ENCODE measurements around the gene LGALS9. TPM values are rescaled to one million over a fixed set of nuclear protein-coding genes. Genes with fewer than 3 reads are reported as not detected.
"Not testable (repeated sequence)": the region's sequence is repeated elsewhere in the genome, so short reads cannot be mapped to it uniquely, and the experiment has no call there.

Gene LGALS9
- total RNA-seq, 1 donor from 2014 or later: 0.54 TPM

DNA sequence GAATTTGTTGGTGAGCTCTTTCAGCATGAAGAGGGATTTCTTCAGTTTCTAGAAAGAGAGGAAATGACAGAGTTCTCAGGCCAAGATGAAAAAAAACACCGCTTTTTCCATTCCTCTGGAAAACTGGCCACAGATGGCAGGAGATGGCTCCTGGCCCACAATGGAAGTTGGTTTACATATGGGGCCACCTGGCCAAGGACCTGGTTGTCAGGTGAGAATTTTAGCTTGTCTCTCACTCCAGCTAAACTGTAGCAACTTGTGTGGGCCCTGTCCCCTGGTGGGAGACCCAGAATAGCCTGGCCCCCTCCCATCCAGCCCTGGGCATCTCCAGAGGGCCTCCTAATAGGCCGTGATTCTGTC, 33.6 kb downstream of the LGALS9 start:
- no peak for TF ChIP-seq CTCF (IDR thresholded peaks at IDR 0.05)
- TF ChIP-seq EZH2phosphoT487 (IDR thresholded peaks at IDR 0.05): no peak
- TF ChIP-seq EZH2 (IDR thresholded peaks at IDR 0.05): no peak
- no peaks in the 10 kb centered on the region for H3K79me2 ChIP-seq (ENCODE audit: low read depth)
- no peak overlapping the region for H3K4me3 ChIP-seq
- no peak overlapping the region for H2AFZ ChIP-seq (replicated peaks)
- Mint-ChIP-seq H3K9me3 (peaks cover 1% of the 10 kb centered on the region), H3K4me3 (no peak overlapping the region), H3K36me3 (no peaks in the 10 kb centered on the region), H3K27ac (no peak overlapping the region), H3K27me3 (ENCODE audit: insufficient read depth, low read depth) (peaks cover 8% of the 10 kb centered on the region), H3K4me1 (no peaks in the 10 kb centered on the region)
- H4K20me1 ChIP-seq (ENCODE audit: low read depth): no peaks in the 10 kb centered on the region
- H3K9ac ChIP-seq: no peak overlapping the region
- no peaks in the 10 kb centered on the region for H3F3A ChIP-seq (ENCODE audit: low read depth)
- no peaks in the 10 kb centered on the region for H3K36me3 ChIP-seq
- H3K4me2 ChIP-seq: no peak overlapping the region
- H3K27ac ChIP-seq: no peak overlapping the region
- H3K9me3 ChIP-seq (ENCODE audit: low read depth): no peaks in the 10 kb centered on the region
- no peaks in the 10 kb centered on the region for H3K27me3 ChIP-seq
- H3K4me1 ChIP-seq: no peaks in the 10 kb centered on the region
- no peak for DNase-seq (ENCODE audit: low spot score)

DNA sequence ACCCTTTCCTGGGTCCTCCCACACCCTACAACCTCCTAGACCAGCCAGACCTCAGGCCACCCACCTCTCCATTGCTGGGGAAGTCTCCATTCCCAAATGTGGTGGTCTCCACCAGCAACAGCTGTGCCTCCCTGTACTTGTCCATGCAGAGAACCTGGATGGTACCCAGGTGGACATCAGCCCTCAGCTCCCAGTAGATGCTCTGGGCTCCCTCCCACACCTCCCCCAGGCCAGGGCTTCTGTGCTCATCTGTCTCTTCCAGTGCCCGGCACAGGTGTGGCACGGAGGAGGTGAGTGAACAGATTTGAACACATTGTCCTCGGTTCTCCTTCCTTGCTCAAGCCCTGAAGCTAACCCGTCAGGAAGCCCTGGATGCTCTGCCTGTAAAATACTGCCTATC, 34.6 kb downstream of the LGALS9 start:
- peaks cover 3% of the 10 kb centered on the region for H3K9me3 Mint-ChIP-seq
- Histone ChIP-seq H3F3A (ENCODE audit: low read depth) (no peaks in the 10 kb centered on the region), H3K4me1 (no peaks in the 10 kb centered on the region), H3K36me3 (no peaks in the 10 kb centered on the region), H3K27ac (no peak overlapping the region), H4K20me1 (ENCODE audit: low read depth) (no peaks in the 10 kb centered on the region), H3K9me3 (ENCODE audit: low read depth) (no peaks in the 10 kb centered on the region), H3K4me2 (no peak overlapping the region), H2AFZ (replicated peaks) (no peak overlapping the region), H3K27me3 (no peaks in the 10 kb centered on the region), H3K9ac (no peak overlapping the region), H3K79me2 (ENCODE audit: low read depth) (no peaks in the 10 kb centered on the region), H3K4me3 (no peak overlapping the region)
- TF ChIP-seq EZH2 (IDR thresholded peaks at IDR 0.05): no peak
- no peak for TF ChIP-seq EZH2phosphoT487 (IDR thresholded peaks at IDR 0.05)
- TF ChIP-seq CTCF (IDR thresholded peaks at IDR 0.05): no peak
- H3K27ac Mint-ChIP-seq: no peak overlapping the region
- no peaks in the 10 kb centered on the region for H3K4me1 Mint-ChIP-seq
- DNase-seq (ENCODE audit: low spot score): no peak
- H3K4me3 Mint-ChIP-seq: no peak overlapping the region
- no peaks in the 10 kb centered on the region for H3K36me3 Mint-ChIP-seq
- H3K27me3 Mint-ChIP-seq (ENCODE audit: insufficient read depth, low read depth): peaks cover 8% of the 10 kb centered on the region

DNA sequence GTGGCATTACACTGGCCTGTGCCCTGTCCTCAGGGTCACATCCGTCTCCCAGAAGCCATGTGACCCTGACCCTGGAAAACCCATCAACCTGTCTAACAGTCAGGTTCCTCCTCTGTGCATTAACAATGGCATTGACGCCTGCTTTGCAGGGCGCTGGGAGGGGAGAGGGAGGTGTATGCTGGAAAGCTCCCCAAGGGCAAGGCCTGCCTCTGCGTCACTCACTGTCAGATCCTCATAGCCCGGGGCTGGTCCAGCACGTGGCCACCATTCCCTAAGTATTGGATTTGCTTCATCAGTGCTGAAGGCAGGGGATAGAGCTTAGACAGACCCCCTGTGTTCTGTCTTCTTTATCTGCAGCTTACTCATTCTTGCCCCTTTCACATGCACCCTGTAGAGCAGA, 35.3 kb downstream of the LGALS9 start:
- H3K36me3 ChIP-seq; H3K4me3 Mint-ChIP-seq; H3K27ac ChIP-seq; H3F3A ChIP-seq (ENCODE audit: low read depth); H3K36me3 Mint-ChIP-seq; H3K9ac ChIP-seq; H3K4me2 ChIP-seq; H4K20me1 ChIP-seq (ENCODE audit: low read depth); H3K9me3 Mint-ChIP-seq; H2AFZ ChIP-seq (replicated peaks); H3K4me1 ChIP-seq; H3K4me3 ChIP-seq; H3K27ac Mint-ChIP-seq; DNase-seq (ENCODE audit: low spot score); H3K79me2 ChIP-seq (ENCODE audit: low read depth); H3K9me3 ChIP-seq (ENCODE audit: low read depth); H3K4me1 Mint-ChIP-seq; H3K27me3 ChIP-seq; H3K27me3 Mint-ChIP-seq (ENCODE audit: insufficient read depth, low read depth): not testable (repeated sequence)

DNA sequence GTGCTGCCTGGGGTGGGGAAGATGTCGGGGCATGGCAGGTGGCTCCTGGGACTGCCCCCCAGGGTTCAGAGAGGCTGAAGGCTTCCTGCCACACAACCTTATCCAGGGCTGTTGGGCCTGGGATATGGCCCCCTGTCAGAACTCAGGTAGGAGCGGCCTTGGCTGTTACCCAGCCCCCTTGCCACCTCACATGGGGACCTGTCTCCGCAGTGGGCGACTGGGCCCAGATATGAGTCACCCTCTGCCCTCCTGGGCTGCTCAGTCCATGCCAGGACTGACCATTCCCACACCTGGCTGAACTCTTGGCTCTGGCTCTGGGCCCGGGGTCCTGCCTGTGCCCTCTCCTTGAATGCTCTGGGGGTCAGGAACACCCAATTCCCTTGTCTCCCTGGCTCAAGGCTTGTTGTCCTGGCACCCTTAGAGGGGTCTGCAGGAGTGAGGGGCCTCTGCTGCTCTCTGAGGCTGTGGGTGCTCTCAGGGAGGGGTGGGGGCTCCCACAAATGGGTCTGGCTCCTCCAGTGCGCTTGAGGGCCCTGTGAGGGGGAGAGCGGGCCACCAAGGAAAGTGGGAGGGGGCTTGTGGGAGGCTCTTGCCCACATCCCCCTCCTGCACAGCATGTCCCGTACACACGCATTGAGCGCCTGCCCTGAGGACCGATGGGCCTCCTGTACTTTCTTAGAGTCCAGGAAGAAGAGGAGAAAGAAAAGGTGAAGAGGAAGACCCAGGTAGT, 36.0 kb downstream of the LGALS9 start:
- Mint-ChIP-seq H3K9me3 (peaks cover 3% of the 10 kb centered on the region), H3K27ac (no peak overlapping the region), H3K27me3 (ENCODE audit: insufficient read depth, low read depth) (peaks cover 8% of the 10 kb centered on the region)

More for the DNA sequence above, 36.0 kb downstream of the LGALS9 start:
- Histone ChIP-seq H2AFZ (replicated peaks) (no peak overlapping the region), H3K27me3 (no peaks in the 10 kb centered on the region), H3K9ac (no peak overlapping the region), H3K4me3 (no peak overlapping the region), H4K20me1 (ENCODE audit: low read depth) (no peaks in the 10 kb centered on the region), H3K36me3 (no peaks in the 10 kb centered on the region), H3F3A (ENCODE audit: low read depth) (no peaks in the 10 kb centered on the region), H3K4me2 (no peak overlapping the region), H3K9me3 (ENCODE audit: low read depth) (no peaks in the 10 kb centered on the region), H3K27ac (no peak overlapping the region), H3K79me2 (ENCODE audit: low read depth) (no peaks in the 10 kb centered on the region), H3K4me1 (no peaks in the 10 kb centered on the region)
- no peak overlapping the region for H3K4me3 Mint-ChIP-seq
- no peak for DNase-seq (ENCODE audit: low spot score)
- TF ChIP-seq EZH2phosphoT487 (IDR thresholded peaks at IDR 0.05): no peak
- no peak for TF ChIP-seq EZH2 (IDR thresholded peaks at IDR 0.05)
- no peak for TF ChIP-seq CTCF (IDR thresholded peaks at IDR 0.05)
- H3K36me3 Mint-ChIP-seq: no peaks in the 10 kb centered on the region
- H3K4me1 Mint-ChIP-seq: no peaks in the 10 kb centered on the region

All from neural progenitor cell (in vitro differentiated cells).